ENCODE data around the gene SEZ6L.

The SEZ6L gene

GRCh38 chr22:26161746-26162145 is 7.5 kb upstream of the SEZ6L start:
- Histone ChIP-seq H3K9me3 (ENCODE audit: control insufficient read depth, insufficient read depth, low read length) (no peaks in the 10 kb centered on the region), H3K27me3 (ENCODE audit: control insufficient read depth, low read length) (no peaks in the 10 kb centered on the region), H3K9me2 (replicated peaks; ENCODE audit: control insufficient read depth, low read length) (no peaks in the 10 kb centered on the region), H3K36me3 (ENCODE audit: control insufficient read depth, low read length) (no peaks in the 10 kb centered on the region), H3F3A (ENCODE audit: control insufficient read depth, insufficient read depth) (no peaks in the 10 kb centered on the region), H3K27ac (ENCODE audit: low read depth, low read length) (no peak overlapping the region), H3K79me2 (ENCODE audit: control insufficient read depth, low read length) (no peaks in the 10 kb centered on the region), H3K4me3 (ENCODE audit: low read length) (no peak overlapping the region), H3K4me1 (ENCODE audit: control insufficient read depth, low read length) (no peaks in the 10 kb centered on the region), H4K20me1 (ENCODE audit: control insufficient read depth, insufficient read depth, low read depth, low read length) (no peaks in the 10 kb centered on the region), H3K4me2 (ENCODE audit: low read length) (no peak overlapping the region)
- TF ChIP-seq CTCF (IDR thresholded peaks at IDR 0.05; ENCODE audit: low read depth, low read length, poor library complexity, severe bottlenecking) (no peak), EZH2phosphoT487 (IDR thresholded peaks at IDR 0.05; ENCODE audit: borderline replicate concordance, low read length) (no peak)

GRCh38 chr22:26162926-26163325 is 6.3 kb upstream of the SEZ6L start:
- H3K4me3 ChIP-seq (ENCODE audit: low read length): no peak overlapping the region
- H3K79me2 ChIP-seq (ENCODE audit: control insufficient read depth, low read length): no peaks in the 10 kb centered on the region
- no peak overlapping the region for H3K4me2 ChIP-seq (ENCODE audit: low read length)
- H3K9me3 ChIP-seq (ENCODE audit: control insufficient read depth, insufficient read depth, low read length): no peaks in the 10 kb centered on the region
- H3K9me2 ChIP-seq (replicated peaks; ENCODE audit: control insufficient read depth, low read length): no peaks in the 10 kb centered on the region
- no peak for TF ChIP-seq CTCF (IDR thresholded peaks at IDR 0.05; ENCODE audit: low read depth, low read length, poor library complexity, severe bottlenecking)
- TF ChIP-seq EZH2phosphoT487 (IDR thresholded peaks at IDR 0.05; ENCODE audit: borderline replicate concordance, low read length): no peak
- H3F3A ChIP-seq (ENCODE audit: control insufficient read depth, insufficient read depth): no peaks in the 10 kb centered on the region
- no peaks in the 10 kb centered on the region for H3K4me1 ChIP-seq (ENCODE audit: control insufficient read depth, low read length)
- no peaks in the 10 kb centered on the region for H4K20me1 ChIP-seq (ENCODE audit: control insufficient read depth, insufficient read depth, low read depth, low read length)
- H3K27me3 ChIP-seq (ENCODE audit: control insufficient read depth, low read length): no peaks in the 10 kb centered on the region; the same call in 1 of the 2 replicates
- no peak overlapping the region for H3K27ac ChIP-seq (ENCODE audit: low read depth, low read length)
- no peaks in the 10 kb centered on the region for H3K36me3 ChIP-seq (ENCODE audit: control insufficient read depth, low read length)

GRCh38 chr22:26164174-26164573 is 5.1 kb upstream of the SEZ6L start:
- Histone ChIP-seq H3K27me3 (ENCODE audit: control insufficient read depth, low read length) (peaks cover 9% of the 10 kb centered on the region), H3K79me2 (ENCODE audit: control insufficient read depth, low read length) (no peaks in the 10 kb centered on the region)

More at GRCh38 chr22:26164174-26164573, 5.1 kb upstream of the SEZ6L start:
- no peak overlapping the region for H3K27ac ChIP-seq (ENCODE audit: low read depth, low read length)
- H3K9me2 ChIP-seq (replicated peaks; ENCODE audit: control insufficient read depth, low read length): no peaks in the 10 kb centered on the region
- H4K20me1 ChIP-seq (ENCODE audit: control insufficient read depth, insufficient read depth, low read depth, low read length): no peaks in the 10 kb centered on the region
- no peaks in the 10 kb centered on the region for H3F3A ChIP-seq (ENCODE audit: control insufficient read depth, insufficient read depth)
- H3K36me3 ChIP-seq (ENCODE audit: control insufficient read depth, low read length): no peaks in the 10 kb centered on the region
- H3K4me3 ChIP-seq (ENCODE audit: low read length): no peak overlapping the region
- no peak for TF ChIP-seq EZH2phosphoT487 (IDR thresholded peaks at IDR 0.05; ENCODE audit: borderline replicate concordance, low read length)
- no peak for TF ChIP-seq CTCF (IDR thresholded peaks at IDR 0.05; ENCODE audit: low read depth, low read length, poor library complexity, severe bottlenecking)
- H3K9me3 ChIP-seq (ENCODE audit: control insufficient read depth, insufficient read depth, low read length): no peaks in the 10 kb centered on the region
- H3K4me1 ChIP-seq (ENCODE audit: control insufficient read depth, low read length): no peaks in the 10 kb centered on the region
- H3K4me2 ChIP-seq (ENCODE audit: low read length): no peak overlapping the region
